NCI-H1092 (cell line): ENCODE results near the gene PARP1.
A peak's percentile ranks its signal among the peaks of the same experiment; 100 is the strongest.
"Not testable (repeated sequence)": the region's sequence is repeated elsewhere in the genome, so short reads cannot be mapped to it uniquely, and the experiment has no call there.

ENCODE experiments used
- DNase-seq: peaks from one replicate; lab custom pipeline; 2025; lab: John Stamatoyannopoulos, UW

Gene PARP1

DNA sequence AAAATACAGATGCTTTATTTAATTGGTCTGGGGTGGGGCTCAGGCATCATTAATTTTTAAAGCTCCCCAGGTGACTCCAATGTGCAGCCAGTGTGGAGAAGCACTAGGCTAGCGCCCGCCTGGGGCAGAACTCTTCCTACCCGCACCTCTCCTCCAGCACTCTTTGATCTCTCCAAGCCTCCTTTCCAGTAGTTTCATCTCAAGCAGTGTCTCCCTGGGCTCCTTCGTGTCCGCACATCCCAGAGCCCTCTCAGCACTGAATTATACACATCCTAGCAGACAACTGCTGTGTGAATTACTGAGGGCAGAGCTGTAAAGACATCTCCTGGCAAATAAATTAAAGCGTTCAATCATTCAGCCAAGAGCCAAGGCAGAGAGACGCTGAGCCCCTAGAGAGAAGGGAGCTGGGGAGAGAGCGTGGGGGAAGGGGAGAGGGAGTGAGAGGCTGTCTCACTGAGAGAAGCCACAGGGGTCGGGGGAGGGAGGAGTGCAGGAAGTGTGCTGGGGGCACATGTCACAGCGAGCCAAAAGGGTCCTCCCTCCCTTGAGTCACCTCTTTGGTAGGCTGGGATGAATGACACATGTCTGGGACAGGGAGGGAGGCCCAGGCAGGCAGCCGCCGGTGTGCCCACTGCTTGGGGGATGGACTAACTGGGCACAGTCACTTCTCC is 21.0 kb upstream of the PARP1 start:
- no peak for DNase-seq

DNA sequence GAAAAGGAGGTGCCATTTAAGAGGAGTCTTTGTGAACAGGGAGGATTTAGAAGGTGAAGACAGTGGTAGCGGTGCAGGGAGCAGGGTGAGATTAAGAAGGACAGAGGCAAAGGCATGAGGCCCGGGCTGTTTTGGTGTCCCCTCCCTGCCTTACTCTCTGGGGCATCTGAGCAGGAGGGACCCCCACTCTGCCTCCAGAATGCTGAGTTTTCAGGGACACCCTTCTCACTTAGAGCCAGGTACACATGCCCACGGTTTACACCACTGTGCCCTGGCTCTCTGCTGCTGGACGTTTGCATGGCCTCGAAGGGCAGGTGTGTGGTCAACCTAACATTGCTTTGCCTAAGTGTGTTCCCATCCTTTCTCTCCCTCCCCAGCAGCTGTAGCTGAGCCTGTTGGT is 20.5 kb upstream of the PARP1 start:
- DNase-seq = no peak

DNA sequence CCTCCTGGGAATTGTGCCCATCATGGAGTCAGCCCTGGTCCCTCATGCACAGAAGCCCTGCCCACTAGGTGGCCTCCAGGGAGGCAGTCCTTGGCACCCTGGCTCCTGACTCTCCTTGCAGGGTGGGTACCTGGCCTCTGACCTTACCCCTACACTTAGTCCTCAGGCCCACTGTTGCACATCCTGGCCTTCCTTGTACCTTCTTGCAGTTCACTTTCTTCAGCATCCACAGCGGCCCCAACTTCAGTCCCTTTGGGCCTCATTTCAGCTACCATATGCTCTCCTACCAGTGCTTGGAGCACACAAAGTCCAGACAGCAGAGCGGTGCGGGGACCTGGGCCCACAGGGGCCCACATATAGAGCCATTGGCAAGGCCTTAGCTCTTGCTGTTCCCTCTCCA is 19.2 kb upstream of the PARP1 start:
- no peak for DNase-seq

DNA sequence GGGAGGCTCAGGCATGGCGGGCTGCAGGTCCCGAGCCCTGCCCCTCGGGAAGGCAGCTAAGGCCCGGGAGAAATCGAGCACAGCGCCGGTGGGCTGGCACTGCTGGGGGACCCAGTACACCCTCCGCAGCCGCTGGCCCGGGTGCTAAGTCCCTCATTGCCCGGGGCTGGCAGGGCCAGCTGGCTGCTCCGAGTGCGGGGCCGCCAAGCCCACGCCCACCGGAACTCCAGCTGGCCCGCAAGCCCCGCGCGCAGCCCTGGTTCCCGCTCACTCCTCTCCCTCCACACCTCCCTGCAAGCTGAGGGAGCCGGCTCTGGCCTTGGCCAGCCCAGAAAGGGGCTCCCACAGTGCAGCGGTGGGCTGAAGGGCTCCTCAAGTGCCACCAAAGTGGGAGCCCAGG is 18.5 kb upstream of the PARP1 start:
- DNase-seq = not testable (repeated sequence)

DNA sequence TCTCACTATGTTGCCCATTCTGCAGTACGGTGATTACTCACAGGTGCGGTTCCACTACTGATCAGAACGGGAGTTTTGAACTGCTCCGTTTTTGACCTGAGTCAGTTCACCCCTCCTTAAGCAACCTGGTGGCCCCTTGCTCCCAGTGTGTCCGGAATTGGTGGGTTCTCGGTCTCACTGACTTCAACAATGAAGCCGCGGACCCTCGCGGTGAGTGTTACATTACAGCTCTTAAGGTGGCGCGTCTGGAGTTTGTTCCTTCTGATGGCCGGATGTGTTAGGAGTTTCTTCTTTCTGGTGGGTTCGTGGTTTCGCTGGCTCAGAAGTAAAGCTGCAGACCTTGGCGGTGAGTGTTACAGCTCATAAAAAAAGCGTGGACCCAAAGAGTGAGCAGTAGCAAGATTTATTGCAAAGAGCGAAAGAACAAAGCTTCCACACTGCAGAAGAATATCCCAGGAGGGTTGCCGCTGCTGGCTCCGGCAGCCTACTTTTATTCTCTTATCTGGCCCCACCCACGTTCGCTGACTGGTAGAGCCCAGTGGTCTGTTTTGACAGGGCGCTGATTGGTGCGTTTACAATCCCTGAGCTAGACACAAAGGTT is 17.6 kb upstream of the PARP1 start:
- no peak for DNase-seq

GRCh38 chr1:226425004-226425378 is 17.1 kb upstream of the PARP1 start:
- no peak for DNase-seq

DNA sequence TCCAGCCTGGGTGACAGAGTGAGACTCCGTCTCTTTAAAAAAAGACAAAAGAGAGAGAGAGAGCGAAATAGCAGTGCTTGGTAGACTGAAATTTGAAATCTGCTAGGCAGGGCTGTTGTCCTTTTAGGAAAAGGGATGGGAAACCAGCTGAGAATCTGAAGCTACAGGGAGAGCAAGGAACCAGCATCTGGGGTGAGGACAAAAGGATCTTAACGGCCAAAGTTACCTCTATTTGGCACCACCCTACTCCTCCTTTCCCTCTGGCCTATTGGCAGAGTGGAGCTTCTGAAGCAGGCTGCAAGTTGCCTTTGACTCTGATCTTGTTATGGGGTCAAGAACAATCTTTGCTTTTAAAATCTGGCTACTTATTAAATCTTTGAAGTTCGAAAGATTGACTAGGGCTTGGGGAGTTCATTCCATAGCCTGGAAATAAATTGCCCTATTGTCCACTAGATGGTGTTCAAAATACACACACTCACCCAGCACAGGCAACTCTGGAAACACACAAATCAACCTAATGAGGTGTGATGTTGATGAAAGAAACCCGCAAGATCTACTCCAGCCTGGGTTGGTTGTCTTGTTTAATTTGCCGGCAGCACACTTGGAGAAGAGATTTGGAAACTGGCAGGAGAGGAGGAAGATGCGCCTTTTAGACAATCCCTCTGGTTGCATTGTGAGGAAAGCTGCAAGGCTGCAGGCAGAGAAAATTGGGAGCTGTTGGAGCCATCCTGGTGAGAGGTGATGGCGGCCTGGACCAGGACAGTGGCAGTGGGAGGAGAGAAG is 16.5 kb upstream of the PARP1 start:
- peak; percentile 54 for DNase-seq

DNA sequence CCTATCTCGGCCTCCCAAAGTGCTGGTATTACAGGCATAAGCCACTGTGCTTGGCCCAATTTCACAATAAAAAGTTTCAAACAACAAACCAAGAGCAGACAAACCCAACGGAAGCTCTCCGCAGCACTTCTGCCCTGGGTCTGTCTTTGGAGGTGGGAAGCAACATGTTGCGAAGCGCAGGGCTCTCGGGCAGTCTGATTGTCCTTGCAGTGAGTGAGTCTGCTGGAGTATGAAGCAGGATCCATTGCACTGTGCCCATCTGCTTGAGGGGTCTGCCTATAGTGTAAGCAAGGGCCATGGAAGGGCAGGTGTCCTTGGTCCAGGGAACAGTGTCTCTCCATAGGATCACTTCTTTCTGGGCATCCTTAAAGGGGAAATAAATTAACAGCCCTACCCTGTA is 14.6 kb upstream of the PARP1 start:
- DNase-seq = no peak

- no peak for DNase-seq
Observed at GRCh38 chr1:226420897-226421296, 13.0 kb upstream of the PARP1 start.

- no peak for DNase-seq
Observed at GRCh38 chr1:226420328-226420727, 12.4 kb upstream of the PARP1 start.

- no peak for DNase-seq
Observed at GRCh38 chr1:226419284-226420029, 11.6 kb upstream of the PARP1 start.

- DNase-seq = no peak
Observed at GRCh38 chr1:226417830-226418546, 10.1 kb upstream of the PARP1 start.

DNA sequence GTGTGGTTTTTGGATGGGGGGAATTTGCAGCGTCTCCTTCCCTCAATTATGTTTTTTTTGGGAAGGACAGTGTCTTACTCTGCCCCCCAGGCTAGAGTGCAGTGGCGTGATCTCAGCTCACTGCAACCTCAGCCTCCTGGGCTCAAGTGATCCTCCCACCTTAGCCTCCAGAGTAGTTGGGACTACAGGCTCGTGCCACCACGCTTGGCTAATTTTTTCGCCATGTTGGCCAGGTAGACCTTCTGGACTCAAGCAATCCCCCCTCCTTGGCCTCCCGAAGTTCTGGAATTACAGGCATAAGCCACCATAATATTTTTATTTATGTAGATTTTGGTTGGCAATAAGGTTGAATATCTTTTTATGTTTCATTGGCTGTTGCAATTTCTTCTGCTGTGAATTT is 9.5 kb upstream of the PARP1 start:
- no peak for DNase-seq

GRCh38 chr1:226414098-226414698 is 6.3 kb upstream of the PARP1 start:
- no peak for DNase-seq

GRCh38 chr1:226411619-226412018 is 3.7 kb upstream of the PARP1 start:
- no peak for DNase-seq

- no peak for DNase-seq
Observed at GRCh38 chr1:226410958-226411357, 3.1 kb upstream of the PARP1 start.

DNA sequence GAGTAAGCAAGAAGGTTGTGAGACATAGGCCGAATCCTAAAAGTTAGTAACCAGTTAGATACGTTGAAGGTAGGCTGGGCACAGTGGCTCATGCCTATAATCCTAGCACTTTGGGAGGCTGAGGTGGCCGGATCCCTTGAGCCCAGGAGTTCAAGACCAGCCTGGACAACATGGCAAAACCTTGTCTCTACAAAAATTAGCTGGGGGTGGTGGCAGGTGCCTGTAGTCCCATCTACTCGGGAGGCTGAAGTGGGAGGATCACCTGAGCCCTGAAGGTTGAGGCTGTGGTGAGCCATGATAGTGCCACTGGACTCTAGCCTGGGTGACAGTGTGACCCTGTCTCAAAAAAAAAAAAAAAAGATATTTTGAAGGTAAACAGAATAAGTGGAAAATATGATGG is 1.5 kb upstream of the PARP1 start:
- no peak for DNase-seq

DNA sequence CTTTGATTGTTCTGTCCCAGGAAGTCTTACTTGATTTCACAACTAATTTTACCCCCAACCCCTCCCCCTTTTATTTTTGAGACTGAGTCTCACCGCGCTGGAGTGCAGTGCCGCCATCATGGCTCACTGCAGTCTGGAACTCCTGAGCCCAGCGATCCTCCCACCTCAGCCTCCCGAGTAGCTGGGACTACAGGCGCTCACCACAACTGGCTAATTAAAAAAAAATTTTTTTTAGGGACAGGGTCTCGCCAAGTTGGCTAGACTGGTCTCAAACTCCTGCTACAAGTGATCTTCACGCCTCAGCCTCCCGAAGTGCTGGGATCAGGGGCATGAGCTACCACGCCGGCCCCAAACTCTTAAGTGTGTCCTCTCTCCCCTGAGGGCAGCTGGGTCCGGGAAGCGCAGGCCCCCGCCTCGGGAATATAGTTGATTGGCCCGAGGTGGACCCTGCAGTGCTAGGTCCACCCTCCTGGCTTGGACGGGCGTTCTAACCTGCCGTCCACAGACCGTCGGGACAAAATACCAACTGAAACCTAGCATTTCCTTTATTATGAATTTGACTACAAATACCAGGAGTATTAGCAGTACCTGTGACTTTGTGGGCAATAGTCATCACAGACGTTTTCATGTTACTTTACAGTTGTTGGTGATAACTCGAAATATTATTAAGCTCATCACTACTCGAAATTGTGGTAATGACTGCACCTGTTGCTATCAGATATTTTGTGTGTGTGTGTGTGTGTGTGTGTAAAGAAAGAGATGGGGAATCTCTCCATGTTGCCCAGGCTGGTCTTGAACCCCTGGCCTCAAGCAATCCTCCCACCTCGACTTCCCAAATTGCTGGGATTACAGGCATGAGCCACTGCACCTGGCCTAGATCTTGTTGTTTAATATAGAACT is 642 bp upstream of the PARP1 start:
- no peak for DNase-seq

DNA sequence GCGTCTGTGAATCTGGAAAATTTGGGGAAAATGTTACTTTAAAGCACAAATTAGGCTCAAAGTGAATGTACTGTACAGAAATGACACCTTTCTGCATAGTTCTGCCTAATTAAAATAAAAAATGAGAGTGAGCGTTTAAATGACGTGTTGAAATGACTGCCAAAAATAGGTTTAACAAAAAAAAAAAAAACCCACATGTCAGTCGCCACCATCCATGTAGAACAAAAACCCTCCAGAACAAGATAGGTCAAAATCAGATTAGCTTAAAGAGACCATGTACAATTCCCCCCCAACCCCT is 745 bp downstream of the PARP1 start:
- DNase-seq = no peak

GRCh38 chr1:226406401-226406881 is 1.5 kb downstream of the PARP1 start:
- DNase-seq = no peak
